Fibroblast of peridontal ligament (primary cell): Measurements from ENCODE around the gene ZC3H18.
"Not testable (repeated sequence)": the region's sequence is repeated elsewhere in the genome, so short reads cannot be mapped to it uniquely, and the experiment has no call there.

Source experiments
- DNase-seq: peaks from one replicate; pipeline ENCODE4 v3.0.0-alpha.2; 2010; ENCODE audit errors: extremely low read depth

Gene ZC3H18

DNA sequence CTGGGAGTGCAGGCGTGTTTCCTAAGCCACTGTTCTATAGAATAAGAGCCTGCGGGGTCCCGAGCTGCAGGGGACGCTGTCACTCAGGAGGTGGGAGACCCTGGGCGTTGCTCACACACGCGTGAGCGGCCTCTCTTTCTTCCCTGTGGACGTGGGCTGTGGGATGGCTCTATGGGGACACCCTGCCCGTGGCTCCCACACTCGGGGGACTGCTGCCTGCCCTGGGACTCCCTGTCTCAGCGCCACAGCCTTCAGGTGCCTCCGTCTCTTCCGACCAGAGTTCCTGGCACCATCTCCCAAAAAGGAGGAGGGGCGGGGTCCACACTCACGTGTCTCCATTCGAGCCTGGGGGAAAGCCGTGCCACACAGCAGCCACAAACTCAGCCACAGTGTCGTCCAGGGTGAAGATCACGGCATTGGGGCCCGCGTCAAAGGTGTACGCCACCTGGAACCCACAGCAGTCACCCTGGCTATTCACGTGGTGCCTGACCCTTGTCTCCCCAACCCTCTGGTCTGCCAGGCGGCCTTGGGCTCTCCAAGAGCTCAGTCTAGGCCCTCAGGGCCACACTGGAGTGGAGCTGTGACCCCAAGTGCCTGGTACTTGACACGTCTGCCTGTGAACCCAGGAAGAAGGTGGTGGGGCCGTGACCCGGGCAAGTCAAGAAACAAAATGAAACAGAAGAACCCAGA lies 84.3 kb downstream of the ZC3H18 start:
- DNase-seq: no peak

DNA sequence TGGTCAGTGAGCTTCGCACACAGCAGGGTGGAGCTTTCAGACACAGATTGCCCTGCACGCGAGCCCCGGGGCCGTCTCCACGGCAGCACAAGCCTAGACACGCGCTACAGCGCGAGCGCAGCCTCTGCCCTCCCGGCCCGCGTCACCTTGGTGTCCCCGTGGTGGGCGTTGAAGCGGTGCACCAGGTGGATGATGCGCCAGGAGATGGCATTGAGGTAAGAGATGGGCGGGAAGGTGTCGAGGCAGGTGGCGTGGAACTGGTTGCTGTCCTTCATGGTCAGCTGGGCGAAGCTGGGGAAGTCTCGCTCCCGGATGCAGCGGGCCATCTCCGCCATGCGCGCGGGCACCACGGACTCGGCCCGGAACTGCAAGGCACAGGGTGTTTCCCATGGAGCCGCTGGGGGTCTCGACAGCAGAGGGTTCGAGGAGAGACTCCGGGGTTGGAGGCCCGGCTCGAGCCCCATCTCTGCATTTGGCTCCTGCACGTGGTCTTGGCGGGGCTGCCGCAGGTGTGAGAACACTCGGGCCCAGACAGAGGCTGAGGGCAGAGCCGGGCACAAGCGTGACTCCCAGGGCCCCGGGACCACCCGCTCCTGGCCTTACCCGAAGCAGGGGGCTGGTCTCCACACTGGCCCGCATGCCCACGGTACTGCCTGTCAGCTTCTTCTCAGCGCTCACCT lies 85.0 kb downstream of the ZC3H18 start:
- DNase-seq: no peak

DNA sequence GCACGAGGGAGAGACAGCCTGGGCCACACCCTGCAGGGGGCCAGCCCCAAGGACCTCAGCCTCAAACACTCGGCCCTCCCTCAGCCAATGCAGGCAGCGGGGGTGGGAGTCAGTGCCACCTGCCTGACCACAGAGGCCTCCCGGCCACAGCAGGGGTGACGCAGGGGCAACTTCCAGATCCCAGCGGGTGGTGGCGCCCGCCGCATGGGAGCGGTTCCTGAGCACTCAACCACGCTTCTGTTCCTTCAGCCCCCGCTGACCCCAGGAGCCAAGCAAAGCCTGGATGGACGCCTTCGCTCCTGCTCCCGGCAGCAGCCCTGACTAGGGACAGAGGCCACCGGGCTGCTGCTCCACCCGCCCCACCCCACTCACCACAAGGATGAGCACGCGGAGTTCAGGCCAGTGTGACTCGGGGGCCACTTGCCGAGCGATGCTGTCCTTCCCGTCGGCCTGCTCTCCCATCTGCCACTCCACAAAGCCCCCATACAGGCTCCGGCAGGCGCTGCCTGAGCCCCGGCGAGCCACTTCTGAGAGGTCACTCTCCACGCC lies 85.6 kb downstream of the ZC3H18 start:
- DNase-seq: no peak

DNA sequence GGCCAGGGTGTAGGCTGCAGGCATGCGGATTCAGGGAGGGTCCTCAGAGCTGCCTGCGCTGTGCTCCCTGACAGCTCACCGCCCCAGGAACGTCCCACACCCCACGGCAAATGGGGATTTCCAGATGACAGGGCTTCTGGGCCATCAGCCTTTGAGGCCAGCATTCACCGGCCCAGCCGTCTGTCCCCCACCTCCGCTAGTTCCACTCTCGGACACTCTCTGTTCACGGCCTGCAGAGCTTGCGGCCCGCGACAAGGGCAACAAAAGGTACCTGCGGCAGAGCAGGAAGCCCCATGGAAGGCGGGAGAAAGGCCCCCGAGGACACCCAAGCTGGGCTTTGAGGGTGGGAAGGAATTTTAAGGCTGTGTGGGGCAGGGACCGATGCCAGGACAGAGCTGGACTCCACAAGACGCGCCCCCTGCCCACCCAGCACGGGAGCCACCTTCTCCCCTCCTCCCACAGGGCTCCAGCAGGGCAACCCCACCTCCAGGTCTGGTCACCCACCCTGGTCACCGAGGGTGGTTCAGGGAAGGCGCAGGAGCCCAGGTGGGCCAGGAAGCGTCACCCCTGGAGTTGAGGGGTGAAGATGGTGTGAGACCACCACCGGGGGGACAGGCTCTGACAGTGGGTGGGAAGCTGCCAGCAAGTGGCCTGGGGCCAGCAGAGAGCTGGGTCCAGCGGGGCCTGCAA lies 86.2 kb downstream of the ZC3H18 start:
- no peak for DNase-seq

DNA sequence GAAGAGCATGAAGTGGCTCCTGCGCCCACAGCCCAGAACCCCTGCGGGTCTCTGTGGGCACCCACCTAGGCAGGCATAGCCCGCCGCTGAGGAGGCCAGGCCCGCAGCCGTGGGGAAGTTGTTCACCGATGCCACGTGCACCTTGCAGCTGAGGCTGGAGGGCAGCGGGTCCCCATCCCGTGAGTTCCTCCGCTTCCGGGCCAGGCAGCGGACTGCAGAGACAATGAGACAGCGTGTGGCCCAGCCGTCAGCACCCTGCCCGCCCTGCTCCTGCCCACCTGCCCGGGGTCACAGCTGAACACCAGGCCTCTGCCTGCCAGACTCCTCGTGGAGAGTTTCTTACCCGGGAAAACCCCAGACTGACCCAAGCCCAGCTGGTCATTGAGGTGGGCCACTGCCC lies 87.2 kb downstream of the ZC3H18 start:
- DNase-seq: no peak

DNA sequence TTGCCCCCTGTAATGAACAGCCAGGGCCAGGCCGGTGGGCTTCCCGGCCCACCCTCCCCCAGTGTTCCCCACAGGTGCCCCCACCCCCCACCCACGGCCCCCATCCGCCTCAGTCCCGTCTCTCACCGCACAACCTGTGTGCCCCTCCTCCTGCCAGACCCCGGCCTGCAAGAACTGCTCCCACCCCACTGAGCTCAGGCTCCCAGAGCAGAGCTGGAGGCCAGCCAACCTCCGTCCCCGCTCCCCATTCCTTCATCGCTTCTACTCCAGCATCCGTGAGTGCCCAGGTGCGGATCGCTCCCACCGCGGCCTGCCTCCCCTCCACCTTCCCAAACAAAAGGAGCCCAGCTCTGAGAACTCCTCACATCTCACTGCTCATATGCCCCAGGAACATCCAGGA lies 88.5 kb downstream of the ZC3H18 start:
- DNase-seq: no peak

DNA sequence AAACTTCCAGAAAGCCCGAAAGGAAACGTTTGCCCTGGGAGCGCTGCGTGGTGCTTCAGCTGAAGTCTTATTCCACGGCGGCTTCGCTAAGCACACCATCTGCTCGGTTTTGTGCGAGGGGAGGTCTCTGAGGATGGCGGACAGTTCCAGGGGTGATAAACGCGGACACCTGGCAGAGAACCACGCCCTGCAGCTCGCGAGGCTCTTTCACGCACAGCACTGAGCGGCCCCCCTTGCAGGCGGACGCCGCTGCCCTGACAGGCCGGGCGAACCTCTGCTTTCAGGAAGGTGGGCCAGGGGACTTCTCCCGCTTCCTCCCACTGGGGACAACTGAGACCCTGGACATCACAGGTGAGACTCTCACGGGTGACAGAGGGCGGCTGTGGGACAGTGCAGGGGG lies 89.0 kb downstream of the ZC3H18 start:
- no peak for DNase-seq

DNA sequence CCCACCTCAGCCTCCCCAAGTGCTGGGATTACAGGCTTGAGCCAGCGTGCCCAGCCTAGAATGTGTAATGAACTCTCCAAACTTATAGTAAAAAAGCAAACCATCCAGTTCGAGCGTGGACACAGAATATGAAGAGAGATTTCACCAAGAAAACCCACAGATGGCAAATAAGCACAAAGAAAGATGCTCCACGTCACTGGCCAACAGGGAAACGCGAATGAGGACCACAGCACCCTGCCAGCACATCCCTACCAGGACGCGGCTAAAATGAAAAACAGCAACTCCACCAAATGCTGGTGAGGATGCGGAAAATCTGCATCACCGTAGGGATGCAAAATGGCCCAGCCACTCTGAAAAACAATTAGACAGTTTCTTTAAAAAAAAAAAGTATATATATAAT lies 91.3 kb downstream of the ZC3H18 start:
- no peak for DNase-seq

DNA sequence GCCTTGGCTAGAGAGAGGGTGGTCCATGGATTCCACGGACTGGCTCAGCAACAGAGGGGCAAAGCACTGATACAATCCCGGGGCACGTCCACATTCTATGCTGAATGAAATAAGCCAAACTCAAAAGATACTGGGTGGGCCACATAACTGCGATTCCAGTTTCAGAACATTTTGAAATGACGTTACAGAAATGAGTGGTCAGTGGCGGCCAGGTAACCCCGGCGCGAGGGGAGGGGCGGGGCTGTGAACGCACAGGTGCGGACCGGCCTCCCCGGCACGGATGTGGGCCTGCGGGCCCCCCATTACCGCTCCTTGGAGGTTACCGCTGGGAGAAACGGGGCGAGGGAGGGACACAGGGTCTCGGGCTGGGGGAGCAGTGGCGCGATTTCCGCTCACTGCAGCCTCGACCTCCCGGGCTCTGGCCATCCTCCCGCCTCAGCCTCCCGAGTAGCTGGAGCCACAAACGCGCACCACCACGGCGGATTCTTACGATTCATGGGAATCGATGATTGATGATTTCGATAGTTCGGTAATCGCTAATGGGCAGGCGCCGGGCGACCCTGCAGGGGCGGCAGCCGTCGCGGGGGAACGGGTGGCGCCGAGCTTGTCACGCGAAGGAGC lies 92.1 kb downstream of the ZC3H18 start:
- no peak for DNase-seq

DNA sequence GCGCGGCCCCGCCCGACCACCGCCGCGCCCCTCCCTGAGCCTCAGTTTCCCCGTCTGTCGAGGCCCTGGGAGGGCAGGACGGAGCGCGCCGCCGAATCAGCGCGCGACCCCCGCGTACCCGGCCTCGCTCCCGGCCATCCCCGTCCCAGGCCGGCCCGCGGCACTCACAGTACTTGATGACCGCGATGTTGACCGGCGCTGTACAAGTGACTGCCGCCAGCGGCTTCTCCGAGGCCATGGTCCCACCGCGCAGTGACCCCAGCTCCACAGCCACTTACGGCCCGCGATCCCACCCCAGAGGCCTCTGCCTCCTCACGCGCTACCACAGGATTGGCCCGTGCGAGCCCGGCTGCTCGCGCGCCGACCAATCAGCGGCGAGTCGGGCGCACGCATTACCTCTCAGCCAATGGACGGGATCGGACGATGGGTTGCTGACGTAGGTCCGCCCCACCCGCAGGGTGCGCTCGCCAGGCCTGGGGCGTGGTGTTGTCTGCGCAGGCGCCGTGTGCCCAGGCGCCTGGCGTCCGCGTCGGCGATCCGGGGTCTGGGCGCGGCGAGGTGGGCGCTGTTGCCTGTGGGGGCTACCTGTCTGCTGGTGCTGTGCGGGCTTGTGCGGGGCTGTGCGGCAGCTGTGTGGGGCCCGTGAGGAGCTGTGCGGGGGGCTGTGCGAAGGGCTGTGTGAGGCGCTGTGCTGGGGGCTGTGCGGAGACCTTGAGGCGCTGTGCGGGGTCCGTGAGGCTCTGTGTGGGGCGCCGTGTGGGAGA lies 92.8 kb downstream of the ZC3H18 start, which contains the start of gene MVD:
Gene MVD, minus strand, starts transcription at position 249 of the 764 bp plus-strand sequence. Its CDS starts 11 bp downstream, at position 238.
- peak; percentile 96 for DNase-seq

DNA sequence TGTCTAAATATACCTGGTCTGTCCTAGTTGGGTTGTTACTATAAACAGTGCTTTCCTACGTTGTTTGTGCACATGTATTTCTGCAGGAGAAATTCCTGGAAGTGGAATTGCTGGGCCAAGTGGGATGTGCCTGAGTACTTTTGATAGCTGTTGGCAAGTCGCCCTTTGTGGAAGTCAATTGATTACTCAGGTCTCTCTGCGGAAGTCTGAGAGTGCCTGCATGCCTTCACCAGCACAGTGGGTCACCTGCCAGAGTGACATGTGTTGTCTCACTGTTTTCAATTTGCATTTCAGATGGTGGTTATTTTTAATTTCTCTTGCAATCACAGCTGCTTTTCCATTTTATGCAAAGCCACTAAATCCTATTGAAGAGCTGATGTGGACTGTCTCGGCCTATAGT lies 94.9 kb downstream of the ZC3H18 start:
- no peak for DNase-seq

DNA sequence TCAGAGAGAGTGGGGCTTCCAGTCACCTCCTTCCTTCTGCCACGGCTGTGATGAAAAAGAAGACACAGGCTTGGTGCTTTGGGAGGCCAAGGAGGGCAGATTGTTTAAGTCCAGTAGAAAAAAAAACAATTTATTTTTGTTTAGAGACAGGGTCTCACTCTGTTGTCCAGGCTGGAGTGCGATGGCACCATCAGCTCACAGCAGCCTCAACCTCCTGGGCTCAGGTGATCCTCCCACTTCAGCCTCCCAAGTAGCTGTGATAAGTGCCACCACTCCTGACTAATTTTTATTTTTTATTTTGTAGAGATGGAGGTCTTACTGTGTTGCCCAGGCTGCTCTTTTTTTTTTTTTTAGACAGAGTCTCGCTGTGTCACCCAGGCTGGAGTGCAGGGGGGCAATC lies 95.4 kb downstream of the ZC3H18 start:
- DNase-seq: no peak

DNA sequence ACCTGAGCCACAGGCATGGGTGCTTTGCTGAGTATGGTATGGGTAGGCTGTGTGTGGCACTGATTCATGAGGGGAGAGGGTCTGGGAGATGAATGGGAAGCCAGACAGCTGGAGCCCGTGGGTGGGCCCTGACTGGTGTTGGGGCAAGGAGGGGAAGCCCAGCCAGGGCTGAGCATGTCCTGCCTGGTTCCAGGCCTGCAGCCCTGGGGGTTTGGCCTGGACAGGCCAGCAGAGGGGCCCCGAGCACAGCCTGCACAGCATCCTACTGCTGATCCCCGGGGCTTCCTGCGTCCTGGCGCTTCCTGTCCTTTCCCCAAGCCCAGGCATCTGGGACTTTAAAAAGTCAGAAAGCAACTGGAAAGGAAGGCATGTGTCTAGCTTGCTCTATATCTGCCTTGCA lies 97.3 kb downstream of the ZC3H18 start:
- no peak for DNase-seq

DNA sequence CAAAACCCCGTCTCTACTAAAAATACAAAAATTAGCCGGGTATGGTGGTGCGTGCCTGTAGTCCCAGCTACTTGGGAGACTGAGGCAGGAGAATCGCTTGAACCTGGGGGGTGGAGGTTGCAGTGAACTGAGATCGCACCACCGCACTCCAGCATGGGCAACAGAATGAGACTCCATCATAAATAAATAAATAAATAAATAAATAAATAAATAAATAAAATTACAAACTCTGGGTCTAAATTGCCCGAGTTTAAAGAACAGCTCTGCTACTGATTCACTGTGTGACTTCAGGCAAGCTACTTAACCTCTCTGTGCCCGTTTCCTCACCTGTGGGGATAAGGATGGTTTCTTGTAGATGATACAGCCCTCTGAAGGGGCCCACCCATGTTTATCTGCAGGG lies 99.3 kb downstream of the ZC3H18 start:
- DNase-seq: not testable (repeated sequence)

DNA sequence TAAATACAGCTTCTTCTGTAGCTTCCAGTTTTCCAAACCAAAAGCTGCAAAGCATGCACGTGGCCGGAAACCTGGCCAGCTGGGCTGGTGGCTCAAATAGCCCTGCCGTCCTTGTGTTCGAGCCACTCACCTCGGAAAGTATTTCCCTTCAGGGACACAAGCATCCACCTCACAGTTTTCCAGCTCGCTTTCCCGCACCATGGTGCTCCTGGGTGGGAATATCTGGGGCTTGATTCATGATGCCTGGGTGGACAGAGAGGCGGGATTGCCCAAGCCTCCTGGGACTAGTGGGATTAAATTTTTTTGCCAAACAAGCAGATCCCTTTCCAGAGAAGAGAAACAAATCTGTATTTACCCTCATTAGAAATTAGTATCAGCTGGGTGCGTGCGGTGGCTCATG lies 99.8 kb downstream of the ZC3H18 start:
- DNase-seq: peak; percentile 71

DNA sequence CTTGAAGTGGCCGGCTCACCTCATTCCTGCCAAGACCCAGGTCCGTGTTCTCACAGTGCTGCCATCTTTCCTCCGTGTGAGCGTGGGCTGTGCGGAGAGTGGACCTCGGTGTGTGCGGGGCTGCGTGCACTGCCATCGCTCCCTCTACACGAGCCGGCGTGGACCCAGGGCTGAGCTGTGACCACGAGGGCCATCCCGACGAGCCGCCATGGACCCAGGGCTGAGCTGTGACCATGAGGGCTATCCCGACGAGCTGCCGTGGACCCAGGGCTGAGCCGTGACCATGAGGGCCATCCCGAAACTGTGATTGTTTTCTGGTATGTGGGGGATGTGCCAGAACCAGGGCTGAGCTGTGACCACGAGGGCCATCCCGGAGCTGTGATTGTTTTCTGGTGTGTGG lies 101.6 kb downstream of the ZC3H18 start:
- no peak for DNase-seq

DNA sequence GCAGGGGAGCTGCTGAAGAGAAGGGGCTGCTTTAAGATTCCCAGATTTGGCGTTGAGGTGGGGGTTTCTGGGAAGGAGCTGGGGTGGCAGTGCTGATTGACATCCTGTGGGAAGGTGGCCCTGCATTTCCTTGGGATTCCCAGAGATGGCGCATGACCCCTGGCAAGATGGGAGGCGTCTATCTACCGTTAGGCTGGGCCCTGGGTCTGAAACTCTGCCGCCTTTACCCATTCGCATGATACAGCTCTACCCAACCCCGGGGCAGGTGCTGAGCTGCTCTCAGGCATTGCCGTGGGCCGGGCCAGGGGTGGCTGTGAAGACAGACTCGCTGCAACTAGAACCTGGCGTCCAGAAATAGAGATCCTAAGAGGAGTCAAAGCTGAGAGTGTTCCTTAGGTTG lies 102.6 kb downstream of the ZC3H18 start:
- no peak for DNase-seq

DNA sequence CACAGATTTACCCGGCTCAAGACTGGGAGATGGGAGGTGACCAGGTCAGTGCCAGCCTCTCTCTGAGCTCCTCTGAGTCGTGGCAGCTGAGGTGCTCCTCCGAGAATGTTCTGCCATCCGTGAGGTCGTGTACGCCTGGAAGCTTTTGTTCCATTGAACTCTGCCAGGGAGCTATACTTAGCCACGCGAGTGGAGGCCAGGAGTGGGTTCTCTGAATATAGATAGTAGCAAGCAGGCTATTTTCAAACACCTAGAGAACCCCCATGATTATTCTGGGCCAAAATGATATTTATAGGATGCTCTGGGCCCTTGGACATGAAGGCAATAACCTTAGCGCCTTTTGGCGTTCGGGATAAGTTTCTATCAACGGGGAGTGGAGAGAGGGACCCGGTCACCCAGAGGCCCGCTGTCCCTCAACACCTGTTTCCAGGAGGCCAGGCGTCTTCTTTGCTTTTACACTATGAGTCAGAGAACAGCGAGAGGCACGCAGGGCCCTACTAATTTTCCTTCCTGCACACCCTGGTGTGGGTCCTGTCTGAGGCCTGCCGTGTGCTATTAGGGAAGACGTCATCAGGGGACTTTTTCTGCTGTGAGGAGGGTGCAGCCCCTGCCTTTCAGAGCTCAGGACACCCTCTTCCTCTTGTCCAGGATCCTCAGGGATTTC lies 103.6 kb downstream of the ZC3H18 start:
- DNase-seq: no peak

DNA sequence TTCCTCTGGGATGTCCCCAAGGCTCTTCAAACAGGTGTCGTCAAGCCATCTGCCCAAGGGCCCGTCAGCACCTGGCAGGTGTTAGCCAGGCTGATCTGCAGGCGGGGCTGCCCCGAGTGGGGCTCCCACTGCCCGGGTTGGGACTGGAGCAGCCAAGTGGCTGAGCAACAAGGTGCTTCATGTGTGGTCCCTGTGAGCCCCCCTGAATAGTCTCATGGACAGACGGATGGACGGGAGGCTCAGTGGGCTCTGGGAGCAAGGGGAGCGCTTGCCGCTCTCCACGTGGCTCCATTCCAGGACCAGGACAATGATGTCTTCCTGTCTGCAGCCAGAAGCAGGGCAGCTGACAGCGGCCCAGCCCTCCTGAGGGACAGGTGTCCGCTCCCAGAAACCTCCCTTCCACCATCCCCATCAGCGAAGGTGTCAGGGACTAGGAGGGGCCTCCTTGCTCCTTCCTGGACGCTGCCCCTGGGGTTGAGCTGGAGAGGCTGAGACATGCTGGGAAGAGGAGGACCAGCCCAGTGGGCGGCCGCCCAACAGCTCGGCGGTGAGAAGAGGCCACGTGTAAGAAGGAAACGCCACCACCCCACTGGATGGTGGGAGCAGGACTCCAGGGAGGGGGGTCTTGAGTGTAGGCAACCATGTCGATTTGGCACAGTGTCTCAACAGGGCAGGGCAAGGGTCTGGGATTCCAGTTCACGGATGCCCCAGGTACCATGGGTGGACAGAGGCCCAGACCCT lies 106.5 kb downstream of the ZC3H18 start:
- DNase-seq: no peak

DNA sequence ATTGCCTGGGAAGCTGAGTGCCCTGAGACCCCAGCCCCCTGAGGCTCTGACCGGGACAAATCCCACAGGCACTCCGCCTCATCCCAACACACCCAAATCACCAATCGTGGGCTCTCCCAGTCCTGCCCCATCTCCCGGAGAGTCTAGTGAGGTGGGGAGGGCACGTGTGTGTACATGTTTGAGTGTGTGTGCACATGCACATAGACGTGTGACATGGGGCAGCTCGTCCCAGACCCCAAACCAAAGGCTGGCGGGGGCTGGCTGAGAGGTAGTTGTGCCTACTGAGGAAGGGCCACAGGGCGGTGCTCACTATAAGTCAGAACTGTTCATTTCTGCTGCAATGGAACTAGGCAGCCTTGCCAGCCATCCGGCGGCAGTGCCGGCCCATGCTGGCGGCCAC lies 107.5 kb downstream of the ZC3H18 start:
- no peak for DNase-seq
